Naive B cell (primary cell): ENCODE results near the gene ADGRA3. TPM values are rescaled to one million over a fixed set of nuclear protein-coding genes. Genes with fewer than 3 reads are reported as not detected.

Experiments used
- ATAC-seq, 2 donors: fragments of 150-1000 bp; cut with Tn5 transposase; 2 replicates each; pipeline ENCODE4 v1.10.0; 2021; ENCODE audit warnings: low read depth in 2 of 2, mild to moderate bottlenecking in 2 of 2, moderate library complexity in 2 of 2
- DNase-seq: peaks from one replicate; pipeline ENCODE4 v3.0.0; 2022
- H3K27ac Mint-ChIP-seq, 6 donors: one replicate each; pipeline ENCODE4 v1.8.0; 2020 to 2022; ENCODE audit warnings: mild to moderate bottlenecking in 6 of 6, mixed read lengths in 6 of 6, moderate library complexity in 5 of 6, inconsistent platforms in 2 of 6
- H3K27me3 Mint-ChIP-seq, 3 donors: one replicate each; pipeline ENCODE4 v1.8.0; 2021 to 2022; ENCODE audit warnings: mixed read lengths in 3 of 3, mild to moderate bottlenecking in 1 of 3
- H3K36me3 Mint-ChIP-seq, 2 donors: one replicate each; pipeline ENCODE4 v1.8.0; 2020 to 2022; ENCODE audit warnings: mixed read lengths in 2 of 2, inconsistent platforms in 1 of 2, mild to moderate bottlenecking in 1 of 2
- H3K4me1 Mint-ChIP-seq, 3 donors: one replicate each; pipeline ENCODE4 v1.8.0; 2020 to 2022; ENCODE audit warnings: mixed read lengths in 3 of 3, inconsistent platforms in 1 of 3, mild to moderate bottlenecking in 1 of 3, moderate library complexity in 1 of 3
- H3K4me3 Mint-ChIP-seq, 8 donors: one replicate each; pipeline ENCODE4 v1.8.0; 2020 to 2022; ENCODE audit warnings: mild to moderate bottlenecking in 8 of 8, mixed read lengths in 8 of 8, moderate library complexity in 8 of 8, inconsistent platforms in 2 of 8
- H3K9me3 Mint-ChIP-seq, 7 donors: one replicate each; pipeline ENCODE4 v1.8.0; 2020 to 2022; ENCODE audit warnings: mixed read lengths in 7 of 7, mild to moderate bottlenecking in 5 of 7, inconsistent platforms in 2 of 7, moderate library complexity in 1 of 7
- polyA plus RNA-seq, 6 donors: library from polyadenylated mRNA; unstranded; fragments of 300-500 nt; fragmentation: Illumina TruSeq; gene quantifications; one replicate each; pipeline ENCODE4 v1.2.3, GENCODE V29; 2021; ENCODE audit warnings: low read depth in 6 of 6

ADGRA3 gene
- polyA plus RNA-seq, 6 donors from 2014 or later, result 0.10 to 0.32 TPM; not detected in 4

- ATAC-seq, result no peak
- H3K4me3 Mint-ChIP-seq, result no peak overlapping the region
- H3K27me3 Mint-ChIP-seq, result no peaks in the 10 kb centered on the region
- H3K9me3 Mint-ChIP-seq, result peaks cover 9 to 36% (median 19%) of the 10 kb centered on the region in 7 donors
- DNase-seq, result no peak
- peaks cover 0 to 7% of the 10 kb centered on the region in 2 donors for H3K36me3 Mint-ChIP-seq
- H3K27ac Mint-ChIP-seq, result no peak overlapping the region
- H3K4me1 Mint-ChIP-seq, result no peaks in the 10 kb centered on the region
These were observed 15.6 kb upstream of the ADGRA3 start for GRCh38 chr4:22531311-22532019.

- ATAC-seq, result no peak
- H3K27me3 Mint-ChIP-seq, result no peaks in the 10 kb centered on the region
- peaks cover 0 to 2% (median 0%) of the 10 kb centered on the region in 7 donors for H3K9me3 Mint-ChIP-seq
- H3K27ac Mint-ChIP-seq, result no peak overlapping the region
- H3K4me3 Mint-ChIP-seq, result no peak overlapping the region
- no peaks in the 10 kb centered on the region for H3K36me3 Mint-ChIP-seq
- H3K4me1 Mint-ChIP-seq, result no peaks in the 10 kb centered on the region
- no peak for DNase-seq
These were observed 9.0 kb upstream of the ADGRA3 start for GRCh38 chr4:22524895-22525294.

GRCh38 chr4:22522706-22523501 lies 7.0 kb upstream of the ADGRA3 start:
- H3K27me3 Mint-ChIP-seq, result peaks cover 0 to 4% (median 0%) of the 10 kb centered on the region in 3 donors
- H3K4me3 Mint-ChIP-seq, result no peak overlapping the region
- peaks cover 0 to 2% (median 0%) of the 10 kb centered on the region in 7 donors for H3K9me3 Mint-ChIP-seq
- no peak for ATAC-seq
- H3K27ac Mint-ChIP-seq, result no peak overlapping the region
- no peaks in the 10 kb centered on the region for H3K4me1 Mint-ChIP-seq
- no peak for DNase-seq
- H3K36me3 Mint-ChIP-seq, result no peaks in the 10 kb centered on the region

DNA sequence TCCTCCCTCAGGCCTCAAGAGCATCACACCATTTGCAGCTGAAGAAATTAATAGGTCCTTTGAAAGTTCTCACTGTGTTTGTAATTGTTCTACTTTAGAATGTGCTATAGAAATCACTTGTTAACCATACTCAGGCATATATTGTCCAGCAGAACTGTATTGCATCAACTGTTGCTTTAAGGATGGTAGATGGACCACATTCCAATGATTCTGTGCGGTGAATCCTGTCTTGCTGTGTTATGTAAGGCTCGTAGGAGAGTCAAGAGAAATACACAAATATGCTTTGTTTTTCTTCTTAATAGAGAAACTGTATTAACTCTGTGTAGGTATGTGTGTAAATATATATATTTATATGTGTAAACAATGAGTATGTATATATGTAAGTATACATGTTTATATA lies 6.3 kb upstream of the ADGRA3 start:
- Mint-ChIP-seq H3K27ac (no peak overlapping the region), H3K4me1 (no peaks in the 10 kb centered on the region), H3K27me3 (peaks cover 0 to 4% (median 0%) of the 10 kb centered on the region in 3 donors), H3K36me3 (no peaks in the 10 kb centered on the region), H3K4me3 (no peak overlapping the region), H3K9me3 (no peaks in the 10 kb centered on the region)
- no peak for DNase-seq
- no peak for ATAC-seq

DNA sequence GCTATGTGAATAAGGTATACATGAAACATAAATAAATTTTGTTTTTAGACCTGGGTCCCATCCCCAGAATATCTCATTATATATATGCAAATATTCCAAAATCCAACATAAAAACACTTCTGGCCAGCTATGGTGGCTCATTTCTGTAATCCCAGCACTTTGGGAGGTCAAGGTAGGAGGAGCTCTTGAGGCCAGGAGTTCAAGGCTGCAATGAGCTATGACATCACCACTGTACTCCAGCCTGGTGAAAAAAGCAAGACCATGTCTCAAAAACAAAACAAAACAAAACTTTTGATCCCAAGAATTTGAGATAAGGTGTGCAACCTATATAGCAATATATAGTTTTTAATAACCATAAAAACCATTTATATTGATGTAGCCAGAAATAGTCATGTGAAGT lies 5.4 kb upstream of the ADGRA3 start:
- Mint-ChIP-seq H3K4me3 (no peak overlapping the region), H3K36me3 (no peaks in the 10 kb centered on the region), H3K27ac (no peak overlapping the region), H3K9me3 (no peaks in the 10 kb centered on the region), H3K4me1 (peaks cover 2 to 7% (median 3%) of the 10 kb centered on the region in 3 donors), H3K27me3 (peaks cover 8 to 11% (median 9%) of the 10 kb centered on the region in 3 donors)
- no peak for DNase-seq
- ATAC-seq, result no peak

GRCh38 chr4:22515145-22515887 lies 550 bp downstream of the ADGRA3 start:
- no peak overlapping the region for H3K27ac Mint-ChIP-seq
- H3K4me3 Mint-ChIP-seq, result peak overlapping the region; percentile 78 to 93 (median 86)
- H3K36me3 Mint-ChIP-seq, result no peaks in the 10 kb centered on the region
- peaks cover 8 to 19% (median 10%) of the 10 kb centered on the region in 3 donors for H3K4me1 Mint-ChIP-seq
- DNase-seq, result peak; percentile 7
- peaks cover 0 to 5% (median 0%) of the 10 kb centered on the region in 7 donors for H3K9me3 Mint-ChIP-seq
- peaks cover 27 to 34% (median 30%) of the 10 kb centered on the region in 3 donors for H3K27me3 Mint-ChIP-seq
- peak in 1 of 2 donors; percentile 57 for ATAC-seq

DNA sequence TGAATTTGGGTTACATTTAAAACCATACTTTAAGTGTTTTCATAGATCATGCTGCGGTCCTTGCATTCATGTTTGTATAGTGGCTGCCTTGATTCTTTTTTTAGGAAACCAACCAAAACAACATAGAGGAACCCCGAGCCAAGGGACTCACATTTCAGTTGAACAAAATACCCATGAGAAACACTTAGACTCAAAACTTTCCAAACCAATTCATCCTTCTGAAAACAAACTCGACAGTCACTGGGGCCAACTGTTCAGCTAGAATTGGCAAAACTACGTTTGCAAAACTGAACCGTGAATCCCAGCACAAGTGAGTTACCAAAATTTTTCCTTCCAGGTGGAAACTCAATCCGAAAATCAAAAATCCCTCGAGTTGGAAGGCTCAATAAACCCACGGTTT lies 1.4 kb downstream of the ADGRA3 start:
- Mint-ChIP-seq H3K27ac (no peak overlapping the region), H3K4me1 (peaks cover 8 to 19% (median 10%) of the 10 kb centered on the region in 3 donors), H3K9me3 (peaks cover 0 to 8% (median 0%) of the 10 kb centered on the region in 7 donors), H3K4me3 (peak overlapping the region; percentile 28 to 93 (median 83)), H3K36me3 (no peaks in the 10 kb centered on the region), H3K27me3 (peaks cover 27 to 34% (median 30%) of the 10 kb centered on the region in 3 donors)
- DNase-seq (no peak), ATAC-seq (no peak)

DNA sequence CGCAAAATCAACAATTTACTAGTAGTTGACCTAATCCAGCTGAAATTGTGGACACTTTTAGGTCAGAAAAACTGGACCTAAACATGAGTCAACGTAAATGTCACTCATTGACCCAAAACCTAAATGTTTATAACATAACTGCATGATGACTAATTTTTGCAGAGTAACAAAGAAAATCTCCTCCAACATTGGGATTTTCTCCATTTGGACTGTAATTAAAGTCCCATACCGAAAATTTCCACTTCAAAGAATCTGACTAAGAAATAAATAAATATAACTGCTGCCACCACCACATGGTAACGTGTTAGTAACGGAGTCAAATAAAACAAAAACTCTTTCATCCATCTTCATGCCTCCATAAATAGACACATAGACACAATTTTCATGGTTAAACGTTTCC lies 1.9 kb downstream of the ADGRA3 start:
- H3K36me3 Mint-ChIP-seq, result no peaks in the 10 kb centered on the region
- DNase-seq (no peak), ATAC-seq (no peak)
- H3K9me3 Mint-ChIP-seq, result peaks cover 0 to 8% (median 0%) of the 10 kb centered on the region in 7 donors
- H3K27me3 Mint-ChIP-seq, result peaks cover 27 to 34% (median 30%) of the 10 kb centered on the region in 3 donors
- H3K27ac Mint-ChIP-seq, result no peak overlapping the region
- H3K4me1 Mint-ChIP-seq, result peaks cover 8 to 19% (median 10%) of the 10 kb centered on the region in 3 donors
- H3K4me3 Mint-ChIP-seq, result peak overlapping the region in 2 of 8 donors; percentile 82 to 84

DNA sequence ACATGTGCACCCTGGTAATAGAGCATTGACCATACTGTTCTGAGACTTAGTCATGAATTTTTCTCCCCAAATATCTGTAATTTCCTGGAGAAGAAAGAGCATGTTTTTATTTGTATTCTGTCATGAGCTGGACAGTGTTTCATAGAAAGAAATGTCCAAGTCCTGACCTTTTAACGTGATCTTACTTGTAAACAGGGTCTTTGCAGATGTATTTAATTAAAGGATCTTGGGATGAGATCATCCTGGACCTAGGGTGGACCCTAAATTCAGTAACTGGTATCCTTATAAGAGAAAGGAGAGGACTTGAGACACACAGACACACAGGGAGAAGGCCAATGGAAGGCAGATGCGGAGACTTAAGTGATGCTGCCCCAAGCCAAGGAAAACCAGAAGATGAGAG lies 3.6 kb downstream of the ADGRA3 start:
- Mint-ChIP-seq H3K27ac (peak overlapping the region in 1 of 6 donors; percentile 27), H3K9me3 (peaks cover 0 to 8% (median 0%) of the 10 kb centered on the region in 7 donors), H3K36me3 (no peaks in the 10 kb centered on the region), H3K27me3 (peaks cover 26 to 34% (median 27%) of the 10 kb centered on the region in 3 donors), H3K4me3 (peak overlapping the region in 1 of 8 donors; percentile 20), H3K4me1 (peaks cover 8 to 19% (median 10%) of the 10 kb centered on the region in 3 donors)
- no peak for ATAC-seq
- no peak for DNase-seq

GRCh38 chr4:22510750-22511149 lies 5.1 kb downstream of the ADGRA3 start:
- Mint-ChIP-seq H3K9me3 (peaks cover 0 to 8% (median 0%) of the 10 kb centered on the region in 7 donors), H3K36me3 (no peaks in the 10 kb centered on the region), H3K4me1 (peaks cover 4 to 11% (median 5%) of the 10 kb centered on the region in 3 donors), H3K27ac (no peak overlapping the region), H3K27me3 (peaks cover 14 to 24% (median 19%) of the 10 kb centered on the region in 3 donors), H3K4me3 (no peak overlapping the region)
- no peak for ATAC-seq
- no peak for DNase-seq

- Mint-ChIP-seq H3K36me3 (no peaks in the 10 kb centered on the region), H3K27me3 (peaks cover 7 to 13% (median 8%) of the 10 kb centered on the region in 3 donors), H3K9me3 (peaks cover 0 to 8% (median 0%) of the 10 kb centered on the region in 7 donors), H3K4me1 (no peaks in the 10 kb centered on the region), H3K4me3 (no peak overlapping the region), H3K27ac (peak overlapping the region in 1 of 6 donors; percentile 33)
- ATAC-seq (no peak), DNase-seq (no peak)
These were observed 7.5 kb downstream of the ADGRA3 start for GRCh38 chr4:22508376-22508775.

- ATAC-seq, result no peak
- H3K9me3 Mint-ChIP-seq, result no peaks in the 10 kb centered on the region
- no peaks in the 10 kb centered on the region for H3K36me3 Mint-ChIP-seq
- no peak overlapping the region for H3K27ac Mint-ChIP-seq
- no peak for DNase-seq
- H3K27me3 Mint-ChIP-seq, result no peaks in the 10 kb centered on the region
- H3K4me3 Mint-ChIP-seq, result no peak overlapping the region
- no peaks in the 10 kb centered on the region for H3K4me1 Mint-ChIP-seq
These were observed 10.9 kb downstream of the ADGRA3 start for GRCh38 chr4:22504922-22505321.

- no peaks in the 10 kb centered on the region for H3K36me3 Mint-ChIP-seq
- DNase-seq, result no peak
- no peak overlapping the region for H3K27ac Mint-ChIP-seq
- no peak overlapping the region for H3K4me3 Mint-ChIP-seq
- no peak for ATAC-seq
- H3K4me1 Mint-ChIP-seq, result no peaks in the 10 kb centered on the region
- H3K27me3 Mint-ChIP-seq, result no peaks in the 10 kb centered on the region
- no peaks in the 10 kb centered on the region for H3K9me3 Mint-ChIP-seq
These were observed 11.4 kb downstream of the ADGRA3 start for GRCh38 chr4:22504447-22504846.
